ENCODE data around the gene MPC1L. TPM values are rescaled to one million over a fixed set of nuclear protein-coding genes. Genes with fewer than 3 reads are reported as not detected.
A peak's percentile ranks its signal among the peaks of the same experiment; 100 is the strongest.

MPC1L gene
- total RNA-seq, 1 experiment from 2014 or later, result not detected

DNA sequence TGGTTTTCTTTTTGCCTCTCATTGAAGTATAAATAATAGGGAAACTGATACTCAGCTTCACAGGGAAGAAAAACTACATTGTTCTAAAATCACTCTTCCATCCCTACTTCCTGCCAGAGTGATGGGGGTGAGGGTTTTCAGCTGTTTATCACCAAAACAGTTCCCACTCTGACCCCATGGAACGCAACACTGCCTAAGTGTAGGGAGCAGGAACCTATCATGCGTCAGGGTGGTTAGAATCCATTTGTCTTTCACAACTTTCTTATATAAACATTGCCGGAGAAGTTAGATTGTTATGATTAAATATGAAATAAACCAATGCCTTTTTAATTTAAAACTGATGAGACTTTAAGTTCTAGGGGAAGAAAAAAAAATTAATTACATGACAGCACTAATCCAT, 15.8 kb upstream of the MPC1L start:
- DNase-seq, result no peak
- H3K4me3 ChIP-seq (ENCODE audit: insufficient read depth, low read depth, low read length), result no peak overlapping the region
- H3K36me3 ChIP-seq (replicated peaks; ENCODE audit: control insufficient read depth, insufficient read depth, low read length), result peaks cover 1% of the 10 kb centered on the region
- no peaks in the 10 kb centered on the region for H3K27me3 ChIP-seq (ENCODE audit: control insufficient read depth, insufficient read depth, low read length)

DNA sequence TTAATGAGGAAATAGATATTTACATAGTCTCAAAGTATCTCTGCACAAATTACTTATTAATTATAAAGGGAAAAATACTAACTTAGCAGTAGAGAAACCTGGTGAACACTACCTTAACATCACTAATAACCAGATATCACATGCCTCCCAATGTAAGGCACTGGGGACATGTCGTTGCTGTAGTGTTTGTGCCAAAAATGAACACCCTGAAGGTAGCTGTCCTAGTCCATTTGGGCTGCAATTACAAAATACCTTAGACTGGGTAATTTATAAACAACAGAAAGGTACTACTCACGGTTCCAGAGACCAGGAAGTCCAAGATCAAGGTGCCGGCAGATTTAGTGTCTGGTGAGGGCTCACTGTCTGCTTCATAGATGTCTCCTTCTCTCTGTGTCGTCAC, 10.7 kb upstream of the MPC1L start:
- no peaks in the 10 kb centered on the region for H3K27me3 ChIP-seq (ENCODE audit: control insufficient read depth, insufficient read depth, low read length)
- no peaks in the 10 kb centered on the region for H3K36me3 ChIP-seq (replicated peaks; ENCODE audit: control insufficient read depth, insufficient read depth, low read length)
- H3K4me3 ChIP-seq (ENCODE audit: insufficient read depth, low read depth, low read length), result no peak overlapping the region
- DNase-seq, result no peak

DNA sequence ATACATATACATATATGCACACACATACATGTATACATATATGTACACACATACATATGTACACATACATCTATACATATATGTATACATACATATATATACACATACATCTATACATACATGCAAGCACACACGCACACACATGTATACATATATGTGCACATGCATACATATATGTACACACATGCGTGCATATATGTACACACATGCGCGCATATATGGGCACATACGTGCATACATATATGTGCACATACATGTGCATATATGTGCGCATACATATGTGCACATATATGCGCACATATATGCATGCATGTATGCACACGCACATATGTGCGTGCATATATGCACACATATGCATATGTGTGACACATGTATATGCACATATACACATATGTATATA, 7.3 kb upstream of the MPC1L start:
- no peak overlapping the region for H3K4me3 ChIP-seq (ENCODE audit: insufficient read depth, low read depth, low read length)
- no peaks in the 10 kb centered on the region for H3K27me3 ChIP-seq (ENCODE audit: control insufficient read depth, insufficient read depth, low read length)
- no peak for DNase-seq
- no peaks in the 10 kb centered on the region for H3K36me3 ChIP-seq (replicated peaks; ENCODE audit: control insufficient read depth, insufficient read depth, low read length)

DNA sequence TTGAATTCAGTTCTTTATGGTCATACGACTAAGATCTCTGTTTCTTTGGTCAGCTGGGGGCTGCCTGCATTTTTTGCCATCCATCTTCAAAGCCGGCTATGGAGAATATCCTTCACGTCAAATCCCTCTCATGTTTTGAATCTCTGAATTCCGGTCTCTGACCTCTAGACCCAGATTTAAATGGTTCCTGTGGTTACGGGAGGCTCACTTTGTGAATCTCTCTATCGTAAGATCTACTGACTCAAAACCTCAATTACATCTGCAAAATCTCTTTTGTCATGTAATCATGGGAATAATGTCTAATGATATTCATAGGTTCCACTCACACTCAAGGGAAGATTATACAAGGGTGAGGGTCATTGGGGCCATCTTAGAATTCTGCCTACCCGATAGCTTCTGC, 5.7 kb upstream of the MPC1L start:
- no peaks in the 10 kb centered on the region for H3K36me3 ChIP-seq (replicated peaks; ENCODE audit: control insufficient read depth, insufficient read depth, low read length)
- H3K27me3 ChIP-seq (ENCODE audit: control insufficient read depth, insufficient read depth, low read length), result no peaks in the 10 kb centered on the region
- no peak overlapping the region for H3K4me3 ChIP-seq (ENCODE audit: insufficient read depth, low read depth, low read length)
- no peak for DNase-seq

DNA sequence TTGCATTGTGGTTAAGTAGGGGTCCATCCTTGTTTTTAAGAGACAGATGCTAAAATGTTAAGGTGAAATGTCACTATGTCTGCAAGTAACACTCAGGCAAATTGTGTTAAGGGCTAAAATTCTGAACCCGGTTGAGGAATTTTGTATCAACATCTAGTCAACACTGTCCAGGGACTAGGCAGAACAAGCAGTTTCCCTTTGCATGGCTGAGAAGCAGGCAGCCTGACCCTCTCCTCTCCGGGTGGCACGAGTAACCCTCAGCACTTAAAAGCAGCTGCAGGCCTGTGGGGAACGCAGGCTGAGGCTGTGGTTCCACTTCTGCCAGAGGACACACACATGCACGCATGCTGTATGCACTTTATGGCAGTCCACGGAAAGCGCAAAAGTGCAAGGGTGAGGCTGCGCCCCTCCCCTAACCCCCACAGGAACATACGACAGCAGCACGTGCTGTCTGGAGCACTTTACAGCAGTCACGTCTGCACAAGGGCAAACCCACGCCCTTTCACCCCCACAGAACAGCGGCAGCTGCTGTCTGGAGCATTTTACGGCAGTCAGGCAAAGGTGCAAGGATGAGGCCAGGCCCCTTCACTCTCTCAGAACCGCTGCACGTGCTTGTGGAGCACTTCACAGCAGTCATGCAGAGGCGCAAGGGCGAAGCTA, 619 bp upstream of the MPC1L start:
- no peaks in the 10 kb centered on the region for H3K27me3 ChIP-seq (ENCODE audit: control insufficient read depth, insufficient read depth, low read length)
- no peaks in the 10 kb centered on the region for H3K36me3 ChIP-seq (replicated peaks; ENCODE audit: control insufficient read depth, insufficient read depth, low read length)
- H3K4me3 ChIP-seq (ENCODE audit: insufficient read depth, low read depth, low read length), result no peak overlapping the region
- peak; percentile 5 for DNase-seq

DNA sequence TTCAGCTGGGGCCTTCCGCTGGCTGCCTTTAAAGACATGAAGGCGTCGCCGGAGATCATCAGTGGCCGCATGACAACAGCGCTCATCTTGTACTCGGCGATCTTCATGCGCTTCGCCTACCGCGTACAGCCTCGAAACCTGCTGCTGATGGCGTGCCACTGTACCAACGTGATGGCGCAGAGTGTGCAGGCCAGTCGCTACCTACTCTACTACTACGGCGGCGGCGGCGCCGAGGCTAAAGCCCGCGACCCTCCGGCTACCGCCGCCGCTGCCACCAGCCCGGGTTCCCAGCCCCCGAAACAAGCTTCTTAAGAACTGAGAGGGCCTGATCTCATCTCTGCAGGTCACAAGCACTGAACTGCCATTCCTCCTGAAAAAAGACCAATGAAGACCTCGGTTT, 437 bp downstream of the MPC1L start:
- Histone ChIP-seq H3K36me3 (replicated peaks; ENCODE audit: control insufficient read depth, insufficient read depth, low read length) (no peaks in the 10 kb centered on the region; the same call in 1 of the 2 replicates), H3K27me3 (ENCODE audit: control insufficient read depth, insufficient read depth, low read length) (no peaks in the 10 kb centered on the region), H3K4me3 (ENCODE audit: insufficient read depth, low read depth, low read length) (no peak overlapping the region)
- peak; percentile 42 for DNase-seq

DNA sequence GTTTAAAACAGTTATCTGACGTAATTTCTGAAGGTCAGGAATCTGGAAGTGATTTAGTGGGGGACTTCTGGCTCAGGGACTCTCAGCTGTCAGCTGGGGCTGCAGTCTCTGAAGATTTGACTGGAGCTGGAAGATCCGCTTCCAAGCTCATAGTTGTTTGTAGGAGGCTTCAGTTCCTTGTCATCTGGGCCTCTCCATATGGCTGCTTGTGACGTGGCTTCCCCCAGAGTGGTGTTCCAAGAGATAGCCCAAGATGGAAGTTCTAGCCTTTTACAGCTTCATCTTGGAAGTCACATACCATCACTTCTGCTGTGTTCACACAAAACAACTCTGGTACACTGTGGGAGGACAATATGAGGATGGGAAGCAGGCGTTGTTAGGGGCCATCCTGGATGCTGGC, 2.1 kb downstream of the MPC1L start:
- H3K36me3 ChIP-seq (replicated peaks; ENCODE audit: control insufficient read depth, insufficient read depth, low read length), result peaks cover 3% of the 10 kb centered on the region
- no peak for DNase-seq
- H3K27me3 ChIP-seq (ENCODE audit: control insufficient read depth, insufficient read depth, low read length), result no peaks in the 10 kb centered on the region
- H3K4me3 ChIP-seq (ENCODE audit: insufficient read depth, low read depth, low read length), result no peak overlapping the region

DNA sequence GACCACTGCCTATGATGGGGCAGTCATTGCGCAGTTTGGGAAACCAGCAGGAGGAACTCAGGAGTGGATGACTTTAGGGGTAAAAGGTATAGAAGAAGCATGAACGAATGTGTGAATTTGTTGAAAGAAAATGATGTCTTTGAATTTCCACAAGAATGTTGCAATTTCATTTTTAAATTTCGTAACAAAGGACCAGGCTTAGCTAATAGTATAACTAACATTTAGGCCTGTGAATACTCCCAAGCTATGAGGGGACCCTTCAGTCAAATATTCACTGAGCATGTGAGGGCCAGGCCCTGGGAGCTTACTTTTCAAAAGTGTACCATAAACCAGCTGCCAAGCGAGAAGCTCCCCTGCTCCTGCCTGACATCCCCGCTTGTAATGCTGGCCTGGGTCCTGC, 5.3 kb downstream of the MPC1L start:
- Histone ChIP-seq H3K36me3 (replicated peaks; ENCODE audit: control insufficient read depth, insufficient read depth, low read length) (peaks cover 14% of the 10 kb centered on the region), H3K4me3 (ENCODE audit: insufficient read depth, low read depth, low read length) (no peak overlapping the region), H3K27me3 (ENCODE audit: control insufficient read depth, insufficient read depth, low read length) (no peaks in the 10 kb centered on the region)
- DNase-seq, result no peak

DNA sequence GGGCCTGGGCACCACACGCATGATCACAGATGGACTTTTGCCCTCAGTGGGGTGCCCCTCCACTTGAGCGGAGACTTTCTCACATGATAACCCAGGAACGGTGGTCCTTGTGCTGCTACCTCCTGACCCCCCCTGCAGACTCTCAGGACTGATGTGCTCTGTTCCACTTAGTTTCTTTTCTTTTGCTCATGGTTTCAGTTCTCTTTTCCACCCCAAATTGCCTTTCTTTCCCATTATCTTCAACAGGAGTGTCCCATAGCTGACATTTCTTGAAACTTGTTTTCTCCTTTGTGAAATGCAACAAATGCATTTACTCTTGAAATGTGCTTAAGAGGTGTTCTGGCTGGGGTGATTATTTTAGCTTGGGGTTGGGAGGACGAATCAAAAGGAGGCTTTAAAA, 9.0 kb downstream of the MPC1L start:
- DNase-seq, result no peak

DNA sequence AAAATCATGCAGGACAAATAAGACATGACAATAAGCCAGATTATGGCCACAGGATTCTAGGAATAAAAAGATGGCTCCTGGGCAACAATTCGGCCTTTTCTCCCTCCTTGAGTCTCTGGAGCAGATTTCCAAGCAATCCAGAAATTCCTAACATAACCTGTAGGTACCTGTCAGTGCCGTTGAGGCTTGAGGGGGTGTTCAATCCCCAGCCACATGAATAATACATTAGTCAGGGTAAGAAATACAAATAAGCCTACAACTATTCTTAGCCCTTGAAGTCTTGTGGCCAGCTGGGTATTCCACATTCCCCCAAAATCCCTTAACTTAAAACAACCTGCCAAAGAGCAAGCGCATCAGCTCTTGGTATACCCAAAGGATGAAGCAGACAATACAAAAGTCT, 14.5 kb downstream of the MPC1L start:
- Histone ChIP-seq H3K27me3 (ENCODE audit: control insufficient read depth, insufficient read depth, low read length) (no peaks in the 10 kb centered on the region), H3K36me3 (replicated peaks; ENCODE audit: control insufficient read depth, insufficient read depth, low read length) (peaks cover 19% of the 10 kb centered on the region), H3K4me3 (ENCODE audit: insufficient read depth, low read depth, low read length) (no peak overlapping the region)
- no peak for DNase-seq

More for the DNA sequence above, 9.0 kb downstream of the MPC1L start:
- Histone ChIP-seq H3K36me3 (replicated peaks; ENCODE audit: control insufficient read depth, insufficient read depth, low read length) (peaks cover 21% of the 10 kb centered on the region), H3K27me3 (ENCODE audit: control insufficient read depth, insufficient read depth, low read length) (no peaks in the 10 kb centered on the region), H3K4me3 (ENCODE audit: insufficient read depth, low read depth, low read length) (no peak overlapping the region)

DNA sequence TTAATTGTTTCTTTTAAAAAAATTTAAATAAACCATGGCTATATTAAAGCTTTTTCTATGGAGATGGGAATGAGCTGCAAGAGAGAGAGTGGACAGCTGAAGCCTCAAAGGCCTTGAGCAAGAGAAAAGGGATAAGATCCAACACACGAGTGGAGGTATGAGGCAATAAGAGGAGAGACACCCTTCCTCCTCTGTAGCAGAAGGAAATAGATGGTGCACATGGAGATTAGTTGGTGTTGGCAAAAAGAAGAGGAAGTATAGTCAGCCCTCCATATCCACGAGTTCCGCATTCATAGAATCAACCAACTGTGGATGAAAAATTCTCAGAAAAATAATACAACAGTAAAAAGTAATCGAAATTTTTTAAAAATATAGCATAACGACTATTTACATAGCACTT, 20.9 kb downstream of the MPC1L start:
- no peak overlapping the region for H3K4me3 ChIP-seq (ENCODE audit: insufficient read depth, low read depth, low read length)
- DNase-seq, result no peak
- no peaks in the 10 kb centered on the region for H3K27me3 ChIP-seq (ENCODE audit: control insufficient read depth, insufficient read depth, low read length)
- peaks cover 4% of the 10 kb centered on the region; the same call in 1 of the 2 replicates for H3K36me3 ChIP-seq (replicated peaks; ENCODE audit: control insufficient read depth, insufficient read depth, low read length)

DNA sequence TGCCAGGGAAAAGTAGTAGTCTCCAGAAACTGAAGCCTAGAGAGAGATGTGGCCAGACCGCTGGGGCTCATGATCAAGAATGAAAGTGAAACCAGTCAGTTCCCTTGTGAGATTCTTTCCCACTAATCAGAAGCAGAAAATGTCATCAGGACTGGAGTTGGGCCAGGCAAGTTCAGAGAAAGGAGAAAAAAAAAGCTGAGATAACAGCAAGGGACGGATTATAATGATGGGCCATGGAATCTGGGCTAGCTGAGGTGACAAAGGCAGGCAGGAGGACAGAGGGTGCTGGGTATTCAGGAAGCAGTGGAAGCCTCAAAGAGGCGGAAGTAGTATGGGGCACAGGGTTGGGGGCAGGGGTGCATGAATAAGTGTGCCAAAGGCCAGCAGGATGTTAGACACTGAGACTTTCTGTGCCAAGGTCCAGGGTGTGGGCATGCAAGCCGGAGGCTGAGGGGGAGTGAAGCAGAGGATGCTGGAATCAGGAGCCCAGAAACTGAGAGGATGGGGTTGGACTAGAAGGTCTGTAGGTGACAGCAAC, 21.7 kb downstream of the MPC1L start:
- no peak for DNase-seq
- H3K27me3 ChIP-seq (ENCODE audit: control insufficient read depth, insufficient read depth, low read length), result no peaks in the 10 kb centered on the region
- peaks cover 2% of the 10 kb centered on the region; the same call in 1 of the 2 replicates for H3K36me3 ChIP-seq (replicated peaks; ENCODE audit: control insufficient read depth, insufficient read depth, low read length)
- no peak overlapping the region for H3K4me3 ChIP-seq (ENCODE audit: insufficient read depth, low read depth, low read length)

DNA sequence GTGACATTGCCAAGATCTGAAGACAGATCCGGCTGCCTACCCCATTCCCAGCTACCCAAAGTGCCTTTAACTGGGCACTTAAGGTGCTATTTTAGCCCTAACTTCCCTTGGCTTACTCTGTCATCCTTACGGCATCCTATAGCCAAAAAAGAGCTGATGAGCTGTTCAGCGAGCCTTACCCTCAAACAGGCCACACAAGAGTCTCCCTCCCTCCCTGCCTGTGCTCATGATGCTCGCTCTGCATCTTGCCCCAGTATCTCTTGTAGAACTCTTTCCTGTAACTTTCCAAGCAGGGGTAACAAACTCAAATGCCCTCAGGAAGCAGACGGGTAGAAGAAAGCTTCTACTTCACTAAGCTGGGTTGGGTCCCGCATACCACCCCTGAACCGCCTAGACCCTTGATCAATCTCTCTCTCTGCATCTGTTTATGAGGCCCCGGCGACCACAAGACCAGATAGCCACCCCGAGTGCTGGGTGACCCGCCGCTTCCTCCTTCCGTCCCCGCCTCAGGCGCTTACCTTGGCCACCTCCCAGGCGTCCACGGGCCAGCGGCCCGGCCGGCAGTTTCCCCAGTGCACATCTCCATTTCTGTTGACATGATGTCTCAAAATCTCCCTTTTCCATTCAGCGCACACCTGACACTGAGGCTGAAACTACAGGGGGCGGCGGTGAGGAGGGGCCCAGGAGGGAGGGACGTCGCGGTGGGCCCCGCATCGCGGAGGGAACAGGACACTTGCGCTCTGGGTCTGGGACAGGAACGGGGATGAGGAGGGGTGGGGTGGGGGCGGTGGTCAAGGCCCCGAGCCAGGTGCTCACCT, 23.5 kb downstream of the MPC1L start:
- H3K4me3 ChIP-seq (ENCODE audit: insufficient read depth, low read depth, low read length), result peak overlapping the region; percentile 79
- peak; percentile 76 for DNase-seq
- no peaks in the 10 kb centered on the region for H3K27me3 ChIP-seq (ENCODE audit: control insufficient read depth, insufficient read depth, low read length)
- H3K36me3 ChIP-seq (replicated peaks; ENCODE audit: control insufficient read depth, insufficient read depth, low read length), result peaks cover 2% of the 10 kb centered on the region; the same call in 1 of the 2 replicates

DNA sequence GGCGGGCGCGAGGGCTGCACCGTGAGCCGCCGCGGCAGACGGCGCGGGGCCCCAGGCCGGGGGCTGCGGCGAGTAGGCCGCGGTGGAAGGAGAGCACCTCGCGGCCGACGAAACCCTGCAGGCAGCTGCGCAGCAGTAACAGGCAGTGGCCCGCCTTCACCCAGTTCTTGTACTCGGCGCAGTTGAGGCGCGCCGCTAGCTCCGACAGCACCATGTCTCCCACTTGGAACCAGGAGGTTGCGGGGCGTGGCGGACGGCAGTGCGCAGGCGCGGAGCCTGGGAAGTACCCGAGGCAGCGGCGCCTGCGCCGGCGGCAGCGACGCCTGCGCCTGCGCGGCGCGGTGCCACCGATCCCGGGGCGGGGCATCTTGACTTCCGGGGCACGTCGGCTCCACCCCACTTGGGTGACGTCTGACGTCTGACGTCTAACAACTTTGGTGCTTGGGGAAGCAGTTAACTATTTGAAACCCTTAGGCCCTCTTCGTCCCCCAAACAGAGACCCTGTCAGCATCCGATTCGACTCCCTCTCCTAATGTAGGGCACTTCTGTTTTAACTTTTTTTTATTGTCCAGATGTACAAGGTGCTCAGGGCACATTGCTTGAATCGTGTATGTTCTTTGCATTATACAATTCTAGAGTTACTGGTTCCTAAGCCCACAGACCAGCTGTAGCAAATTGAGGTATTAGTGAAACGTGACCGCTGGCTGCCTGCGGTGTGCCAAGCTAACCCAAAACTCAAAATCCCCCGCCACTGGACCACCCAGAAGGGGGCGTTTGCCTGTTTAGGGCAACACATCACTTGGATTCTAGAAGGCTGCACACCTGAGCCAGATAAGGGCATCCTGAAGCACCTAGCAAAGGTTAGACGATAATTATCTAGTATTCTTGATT, 24.3 kb downstream of the MPC1L start, which contains the start of gene CXorf38:
Gene CXorf38 (minus strand): TSS at position 255 of the 891 bp plus-strand sequence. CDS start 41 bp downstream, at position 214.
- Histone ChIP-seq H3K4me3 (ENCODE audit: insufficient read depth, low read depth, low read length) (peak within 1 kb of the TSS; percentile 79), H3K27me3 (ENCODE audit: control insufficient read depth, insufficient read depth, low read length) (no peaks in the 10 kb centered on the region), H3K36me3 (replicated peaks; ENCODE audit: control insufficient read depth, insufficient read depth, low read length) (peaks cover 2% of the 10 kb centered on the region; the same call in 1 of the 2 replicates)
- DNase-seq, result peak; percentile 95
